ENCODE measurements around the gene HIBADH. TPM values are rescaled to one million over a fixed set of nuclear protein-coding genes. Genes with fewer than 3 reads are reported as not detected.

HIBADH gene
- total and polyA plus RNA-seq, 2 of the 4 experiments (the other 2 are of a cell fraction) = 36.6 to 52.5 TPM

GRCh38 chr7:27478084-27478483, 184.6 kb downstream of the HIBADH start:
- Histone ChIP-seq H2AK9ac (replicated peaks; ENCODE audit: low read depth, low read length, poor library complexity) (no peak overlapping the region), H3K18ac (ENCODE audit: low read depth, low read length) (no peak overlapping the region), H2BK20ac (ENCODE audit: low read depth, low read length) (no peak overlapping the region), H4K20me1 (ENCODE audit: insufficient read depth, low read length) (no peaks in the 10 kb centered on the region), H2BK120ac (ENCODE audit: low read depth, low read length) (no peak overlapping the region), H3K14ac (replicated peaks; ENCODE audit: low read depth, low read length) (no peak overlapping the region), H2BK5ac (ENCODE audit: low read depth, low read length, poor library complexity, severe bottlenecking) (no peak overlapping the region), H3K36me3 (ENCODE audit: control insufficient read depth, insufficient read depth, low read length) (no peaks in the 10 kb centered on the region), H2BK15ac (ENCODE audit: low read depth, low read length) (no peak overlapping the region), H3K9ac (ENCODE audit: low read depth, low read length) (no peak overlapping the region), H2AK5ac (ENCODE audit: low read depth, low read length) (no peak overlapping the region), H3K23ac (ENCODE audit: low read depth, low read length) (no peak overlapping the region), H3K27ac (ENCODE audit: insufficient read depth, low read length) (no peak overlapping the region), H3K56ac (ENCODE audit: extremely low read depth, insufficient read depth, low read length) (no peak overlapping the region), H2AFZ (replicated peaks; ENCODE audit: low read length, poor library complexity) (no peak overlapping the region), H4K8ac (ENCODE audit: low read depth in 2 of 2, low read length in 2 of 2) (no peak overlapping the region), H3K4me1 (ENCODE audit: control insufficient read depth, insufficient read depth, low read length) (no peaks in the 10 kb centered on the region), H4K91ac (ENCODE audit: insufficient read depth, low read depth, low read length) (no peak overlapping the region), H3K79me1 (ENCODE audit: low read depth in 1 of 2, low read length in 2 of 2) (no peaks in the 10 kb centered on the region), H3K4me3 (ENCODE audit: insufficient read depth, low read depth, low read length) (no peak overlapping the region), H3K9me3 (ENCODE audit: control insufficient read depth, insufficient read depth, low read length) (no peaks in the 10 kb centered on the region), H3K4ac (ENCODE audit: low read depth, low read length) (no peak overlapping the region), H3K4me2 (ENCODE audit: low read depth, low read length) (no peak overlapping the region), H4K5ac (ENCODE audit: low read depth, low read length) (no peak overlapping the region), H3K9me1 (ENCODE audit: insufficient read depth, low read length) (no peaks in the 10 kb centered on the region), H3K27me3 (ENCODE audit: control insufficient read depth, insufficient read depth, low read length) (peaks cover 1% of the 10 kb centered on the region)
- BruUV-seq (replicated peaks) = no TSS peak
- TF ChIP-seq MAZ (IDR thresholded peaks at IDR 0.05; ENCODE audit: borderline replicate concordance, low read depth, low read length) (no peak), MAFK (IDR thresholded peaks at IDR 0.05; ENCODE audit: low read depth, low read length) (no peak), USF2 (IDR thresholded peaks at IDR 0.05; ENCODE audit: low read depth, low read length) (no peak), BHLHE40 (IDR thresholded peaks at IDR 0.05; ENCODE audit: low read depth, low read length) (no peak), ELK1 (IDR thresholded peaks at IDR 0.05; ENCODE audit: borderline replicate concordance, low read depth, low read length) (no peak), SMC3 (IDR thresholded peaks at IDR 0.05; ENCODE audit: low read depth, low read length) (no peak), MXI1 (IDR thresholded peaks at IDR 0.05; ENCODE audit: borderline replicate concordance, low read depth, low read length) (no peak)
- POLR2A ChIA-PET (ENCODE audit: unreplicated experiment) = no interaction called here
- 0% methylated on average over 1 of the region's 1 CpG; no CpG with 5 or more reads in 1 of the 2 experiments for WGBS, 2 experiments (ENCODE audit: extremely low coverage in 2 of 2, insufficient read length in 1 of 2)
- ATAC-seq (ENCODE audit: low read depth) (no peak), DNase-seq (no peak)
- in situ Hi-C loops (cut with MboI; ENCODE audit: low sequenced_read_pairs) (no loop called here), dilution Hi-C loops (cut with HindIII; ENCODE audit: low sequenced_read_pairs, unreplicated experiment) (no loop called here), intact Hi-C loops (cut with micrococcal nuclease) (no loop called here)
- CTCF ChIA-PET = interaction anchor here (1.1 kb wide), 1 partner anchor 13 kb away, joined by 3 read pairs; no protein-coding TSS in a partner anchor

Data from IMR-90 (cell line).